Esophagus muscularis mucosa (tissue), 4 donors: ENCODE measurements around the gene IL15RA. TPM values are rescaled to one million over a fixed set of nuclear protein-coding genes. Genes with fewer than 3 reads are reported as not detected.

Source experiments
- DNase-seq: peaks from one replicate; pipeline ENCODE4 v3.0.0-alpha.2; 2017; ENCODE audit errors: extremely low spot score
- H3K27ac ChIP-seq, 4 donors: fragments of 200-600 bp; sonication (generic); replicated peaks in 1 of 4; 1 replicate in 3 of 4; 2 replicates in 1 of 4; pipeline ENCODE4 v1.5.1; 2016 to 2019; ENCODE audit warnings: mild to moderate bottlenecking in 1 of 4
- H3K27me3 ChIP-seq, 4 donors: fragments of 200-600 bp; sonication (generic); one replicate each; pipeline versions ENCODE4 v1.5.1 to v1.6.0; 2016 to 2019
- H3K36me3 ChIP-seq, 4 donors: fragments of 200-600 bp; sonication (generic); one replicate each; pipeline ENCODE4 v1.5.1; 2016 to 2019
- H3K4me1 ChIP-seq, 4 donors: fragments of 200-600 bp; sonication (generic); one replicate each; pipeline ENCODE4 v1.5.1; 2016 to 2019
- H3K4me3 ChIP-seq, 4 donors: fragments of 200-600 bp; sonication (generic); 1 replicate in 2 of 4; 2 replicates in 2 of 4; pipeline ENCODE4 v1.5.1; 2016 to 2019; ENCODE audit warnings: mild to moderate bottlenecking in 4 of 4, moderate library complexity in 1 of 4
- H3K9me3 ChIP-seq, 4 donors: fragments of 200-600 bp; sonication (generic); 1 replicate in 3 of 4; 2 replicates in 1 of 4; pipeline ENCODE4 v1.5.1; 2016 to 2019
- EP300 ChIP-seq: sonication (generic); formaldehyde crosslinking; IDR thresholded peaks from one replicate; pipeline ENCODE4 v1.6.1; 2017; ENCODE audit warnings: antibody characterized with exemption
- POLR2A ChIP-seq: fragments of 450-650 bp; IDR thresholded peaks from one replicate; pipeline ENCODE4 v1.6.1; 2017; ENCODE audit warnings: antibody characterized with exemption, moderate library complexity, mild to moderate bottlenecking, low read depth
- POLR2AphosphoS5 ChIP-seq, 2 donors: sonication (generic); formaldehyde crosslinking; IDR thresholded peaks; one replicate each; pipeline ENCODE4 v1.6.1; 2017; ENCODE audit warnings: antibody characterized with exemption in 2 of 2
- WGBS: methylation state at CpG from one replicate; pipeline ENCODE4 v1.1.5; 2018; 5-methylcytosine and 5-hydroxymethylcytosine counted together
- intact Hi-C: fragments of 100-400 bp; cut with DNase I; formaldehyde crosslinking; loops from one replicate; pipeline ENCODE4 v1.15.1; 2023
- total RNA-seq, 4 donors: library from RNA; depleted of rRNA; stranded (reverse); fragments of >200 nt; gene quantifications; one replicate each; pipeline versions ENCODE4 v1.1.0 to v1.2.1, GENCODE V29; 2016
- TF ChIP-seq, protein P1 (sequence below), 3 experiments: fragments of 200-600 bp in 2 of 3; fragments of 450-650 bp in 1 of 3; sonication (generic) in 2 of 3; IDR thresholded peaks; one replicate each; pipeline ENCODE4 v1.5.1; 2017 to 2019; ENCODE audit warnings: antibody characterized with exemption in 3 of 3, mild to moderate bottlenecking in 2 of 3, moderate library complexity in 1 of 3

The IL15RA gene
- total RNA-seq, 4 donors from 2014 or later = 19.5 to 30.1 (median 24.2) TPM

DNA sequence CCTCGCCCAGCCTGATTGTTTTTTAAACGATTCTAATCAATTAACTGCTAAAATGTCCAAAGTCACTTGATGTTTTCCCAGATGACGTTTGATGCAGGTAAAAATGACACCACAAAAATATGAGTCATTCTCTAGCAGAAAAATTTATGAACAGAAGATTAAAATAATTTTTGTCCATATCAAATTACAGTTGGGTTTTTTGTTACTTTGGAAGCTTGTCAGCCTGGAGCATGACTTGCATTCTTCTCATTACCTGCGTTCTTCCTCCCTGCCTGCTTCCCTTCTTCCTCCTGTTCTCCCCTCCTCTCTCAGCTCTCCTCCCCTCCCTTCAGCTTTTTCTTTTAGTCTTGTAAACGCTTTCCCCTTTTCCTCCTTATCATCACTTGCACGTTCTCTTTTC lies 18.7 kb downstream of the IL15RA start:
- intact Hi-C loops = no loop called here
- WGBS = 64% methylated on average over 6 of the region's 6 CpGs
- Histone ChIP-seq H3K27ac (no peak overlapping the region), H3K9me3 (no peaks in the 10 kb centered on the region), H3K27me3 (no peaks in the 10 kb centered on the region), H3K36me3 (peaks cover 0 to 63% (median 28%) of the 10 kb centered on the region in 4 donors), H3K4me1 (peaks cover 0 to 11% (median 4%) of the 10 kb centered on the region in 4 donors), H3K4me3 (no peak overlapping the region)
- DNase-seq = no peak
- TF ChIP-seq POLR2A (no peak), POLR2AphosphoS5 (IDR thresholded peaks at IDR 0.05) (no peak), EP300 (no peak)
- TF ChIP-seq, protein P1, sequence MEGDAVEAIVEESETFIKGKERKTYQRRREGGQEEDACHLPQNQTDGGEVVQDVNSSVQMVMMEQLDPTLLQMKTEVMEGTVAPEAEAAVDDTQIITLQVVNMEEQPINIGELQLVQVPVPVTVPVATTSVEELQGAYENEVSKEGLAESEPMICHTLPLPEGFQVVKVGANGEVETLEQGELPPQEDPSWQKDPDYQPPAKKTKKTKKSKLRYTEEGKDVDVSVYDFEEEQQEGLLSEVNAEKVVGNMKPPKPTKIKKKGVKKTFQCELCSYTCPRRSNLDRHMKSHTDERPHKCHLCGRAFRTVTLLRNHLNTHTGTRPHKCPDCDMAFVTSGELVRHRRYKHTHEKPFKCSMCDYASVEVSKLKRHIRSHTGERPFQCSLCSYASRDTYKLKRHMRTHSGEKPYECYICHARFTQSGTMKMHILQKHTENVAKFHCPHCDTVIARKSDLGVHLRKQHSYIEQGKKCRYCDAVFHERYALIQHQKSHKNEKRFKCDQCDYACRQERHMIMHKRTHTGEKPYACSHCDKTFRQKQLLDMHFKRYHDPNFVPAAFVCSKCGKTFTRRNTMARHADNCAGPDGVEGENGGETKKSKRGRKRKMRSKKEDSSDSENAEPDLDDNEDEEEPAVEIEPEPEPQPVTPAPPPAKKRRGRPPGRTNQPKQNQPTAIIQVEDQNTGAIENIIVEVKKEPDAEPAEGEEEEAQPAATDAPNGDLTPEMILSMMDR (IDR thresholded peaks at IDR 0.05) = no peak

DNA sequence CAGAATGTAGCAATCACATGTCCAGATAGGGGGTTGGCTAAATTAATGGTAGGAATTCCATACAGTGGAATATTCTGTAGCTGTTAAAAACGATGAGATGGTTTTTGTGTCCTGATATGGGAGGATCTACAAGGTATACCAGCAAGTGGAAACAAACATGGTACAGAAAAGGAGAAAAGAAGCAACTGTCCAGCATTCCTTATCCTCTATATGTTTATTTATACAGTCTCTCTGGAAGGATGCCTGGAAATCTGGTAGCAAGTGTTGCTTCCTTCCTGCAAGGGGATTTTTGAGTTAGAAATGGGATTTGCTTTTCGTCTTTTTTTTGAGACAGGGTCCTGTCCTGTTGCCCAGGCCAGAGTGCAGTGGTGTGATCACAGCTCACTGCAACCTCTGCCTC lies 19.3 kb downstream of the IL15RA start:
- DNase-seq = no peak
- no peak overlapping the region for H3K27ac ChIP-seq
- no peaks in the 10 kb centered on the region for H3K9me3 ChIP-seq
- H3K27me3 ChIP-seq = no peaks in the 10 kb centered on the region
- no peak overlapping the region for H3K4me3 ChIP-seq
- intact Hi-C loops = no loop called here
- TF ChIP-seq POLR2AphosphoS5 (IDR thresholded peaks at IDR 0.05) = no peak
- no peak for TF ChIP-seq POLR2A
- TF ChIP-seq, protein P1 (IDR thresholded peaks at IDR 0.05) = no peak
- TF ChIP-seq EP300 = no peak
- WGBS = 36% methylated on average over 2 of the region's 2 CpGs
- peaks cover 0 to 11% (median 4%) of the 10 kb centered on the region in 4 donors for H3K4me1 ChIP-seq
- peaks cover 0 to 63% (median 26%) of the 10 kb centered on the region in 4 donors for H3K36me3 ChIP-seq

GRCh38 chr10:5956146-5956936 lies 21.0 kb downstream of the IL15RA start:
- WGBS = 93% methylated on average over 17 of the region's 17 CpGs
- no peaks in the 10 kb centered on the region for H3K9me3 ChIP-seq
- H3K4me3 ChIP-seq = no peak overlapping the region
- H3K27me3 ChIP-seq = no peaks in the 10 kb centered on the region
- intact Hi-C loops = no loop called here
- H3K36me3 ChIP-seq = peaks cover 0 to 61% (median 25%) of the 10 kb centered on the region in 4 donors
- no peak overlapping the region for H3K27ac ChIP-seq
- no peak for DNase-seq
- TF ChIP-seq POLR2A (no peak), POLR2AphosphoS5 (IDR thresholded peaks at IDR 0.05) (no peak), EP300 (no peak)
- TF ChIP-seq, protein P1 (IDR thresholded peaks at IDR 0.05) = no peak
- H3K4me1 ChIP-seq = peaks cover 0 to 15% (median 8%) of the 10 kb centered on the region in 4 donors

DNA sequence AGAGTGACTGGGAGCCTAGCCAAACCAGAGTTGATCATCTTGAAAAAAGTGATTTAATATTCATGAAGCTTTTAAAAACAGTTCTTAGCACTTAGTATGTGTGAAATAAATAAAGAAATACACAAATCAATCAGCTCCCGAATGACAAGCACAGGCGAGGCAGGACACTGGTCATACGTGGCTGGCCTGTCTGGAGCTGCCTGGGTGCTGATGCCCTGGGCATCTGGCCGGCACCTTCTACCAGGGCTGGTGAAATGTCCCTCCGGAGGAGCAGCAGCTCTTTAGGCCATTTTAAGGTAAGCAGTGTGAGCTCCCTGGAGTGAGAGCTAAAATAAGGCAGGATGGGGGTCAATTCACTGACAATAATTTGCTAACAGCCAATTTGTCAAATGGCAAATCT lies 23.7 kb downstream of the IL15RA start:
- H3K9me3 ChIP-seq = no peaks in the 10 kb centered on the region
- TF ChIP-seq POLR2A (no peak), EP300 (no peak), POLR2AphosphoS5 (IDR thresholded peaks at IDR 0.05) (no peak)
- TF ChIP-seq, protein P1 (IDR thresholded peaks at IDR 0.05) = no peak
- H3K27ac ChIP-seq = no peak overlapping the region
- intact Hi-C loops = no loop called here
- H3K27me3 ChIP-seq = peaks cover 0 to under 1% (median 0%) of the 10 kb centered on the region in 4 donors
- DNase-seq = no peak
- H3K36me3 ChIP-seq = peaks cover 0 to 42% (median 17%) of the 10 kb centered on the region in 4 donors
- H3K4me3 ChIP-seq = no peak overlapping the region
- 82% methylated on average over 5 of the region's 5 CpGs for WGBS
- peaks cover 6 to 34% (median 29%) of the 10 kb centered on the region in 4 donors for H3K4me1 ChIP-seq
